Fibroblast of skin of right quadriceps (primary cell): Measurements from ENCODE around the gene PRR20G.
A peak's percentile ranks its signal among the peaks of the same experiment; 100 is the strongest.
"Not testable (repeated sequence)": the region's sequence is repeated elsewhere in the genome, so short reads cannot be mapped to it uniquely, and the experiment has no call there.

Source experiments
- DNase-seq: peaks from one replicate; pipeline ENCODE4 v3.0.0-alpha.2; 2013

Gene PRR20G

DNA sequence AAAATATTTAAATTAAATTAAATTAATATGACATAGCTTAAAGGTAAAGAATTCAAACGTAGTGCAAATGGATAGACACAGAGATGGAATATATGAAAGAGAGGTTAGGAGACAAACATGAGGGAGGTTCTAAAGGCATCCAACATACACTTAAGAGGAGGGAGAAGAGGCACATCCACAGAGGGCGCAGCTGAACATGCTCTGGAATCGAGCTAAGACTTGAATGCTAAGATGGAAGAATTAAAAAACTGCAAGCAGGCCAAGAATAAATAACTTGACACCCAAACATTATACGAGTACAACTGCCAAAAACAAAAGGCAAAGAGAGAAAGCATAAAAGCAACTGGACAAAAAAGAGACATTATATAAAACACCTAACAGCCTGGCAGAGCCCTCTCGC, 9.1 kb upstream of the PRR20G start:
- DNase-seq = no peak

DNA sequence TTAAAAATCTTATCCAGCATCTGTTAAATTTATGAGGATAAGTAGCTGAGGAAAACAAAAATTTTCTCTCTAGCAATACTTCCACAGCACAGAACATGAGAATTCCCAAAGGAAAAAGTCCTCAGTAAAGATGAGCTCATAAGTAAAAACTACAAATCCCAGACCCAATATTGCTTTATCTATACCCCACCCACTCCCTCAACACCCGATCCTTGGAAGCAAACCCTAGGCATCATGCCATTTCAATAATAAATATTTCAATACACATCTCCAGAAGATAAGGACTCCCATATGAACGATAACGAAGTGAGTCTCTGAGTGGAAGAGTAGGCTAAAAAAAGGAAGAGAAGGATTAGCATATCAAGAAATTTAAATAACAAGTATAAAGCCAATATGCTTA, 8.3 kb upstream of the PRR20G start:
- no peak for DNase-seq

GRCh38 chr3:127293650-127294049, 5.8 kb upstream of the PRR20G start:
- not testable (repeated sequence) for DNase-seq

DNA sequence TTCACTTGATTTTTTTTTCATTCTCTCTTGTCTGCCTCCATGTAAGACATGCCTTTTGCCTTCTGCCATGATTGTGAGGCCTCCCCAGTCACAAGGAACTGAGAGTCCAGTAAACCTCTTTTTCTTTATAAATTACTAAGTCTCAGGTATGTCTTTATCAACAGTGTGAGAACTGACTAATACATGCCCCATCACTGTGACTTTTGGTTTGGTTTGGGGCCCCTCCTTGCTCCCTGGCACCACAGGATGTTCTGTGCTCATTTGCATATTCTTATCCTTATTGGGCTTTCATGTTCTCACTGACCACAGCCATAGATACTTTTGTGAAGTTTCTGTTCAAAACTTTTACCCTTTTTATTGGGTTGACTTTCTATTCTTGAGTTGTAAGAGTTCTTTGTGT, 3.8 kb upstream of the PRR20G start:
- no peak for DNase-seq

GRCh38 chr3:127291114-127291513, 3.3 kb upstream of the PRR20G start:
- no peak for DNase-seq

- DNase-seq = no peak
Measured at GRCh38 chr3:127289706-127290575, 2.1 kb upstream of the PRR20G start.

GRCh38 chr3:127288921-127289705, 1.3 kb upstream of the PRR20G start:
- no peak for DNase-seq

GRCh38 chr3:127288343-127288742, 497 bp upstream of the PRR20G start:
- DNase-seq = no peak

DNA sequence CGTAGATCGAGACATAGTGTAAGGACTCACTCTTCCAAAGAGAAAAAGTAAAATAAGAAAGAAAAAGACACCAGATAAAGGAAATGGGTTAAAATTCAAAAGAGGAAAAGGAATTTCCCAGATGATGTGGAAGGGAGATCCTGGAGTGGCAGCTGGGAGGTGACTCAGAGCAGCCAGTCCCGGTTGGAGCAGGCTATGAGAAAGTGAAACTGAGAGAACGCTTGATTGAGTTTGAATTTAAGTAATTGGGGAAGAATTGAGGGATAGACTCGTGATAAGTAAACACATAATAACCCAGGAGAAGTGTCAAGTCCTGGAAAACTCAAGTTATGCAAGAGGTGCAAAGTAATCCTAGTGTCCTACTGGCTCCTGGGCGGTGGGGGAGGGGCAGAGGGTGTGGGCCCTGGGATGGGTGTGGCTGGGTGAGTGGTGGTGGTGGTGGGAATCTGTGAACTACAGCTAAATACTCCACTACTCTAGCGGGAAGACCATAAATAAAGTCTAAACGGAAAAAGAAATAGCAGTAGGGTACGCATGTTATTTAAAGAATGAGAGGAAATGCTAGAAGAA, 1.2 kb downstream of the PRR20G start:
- no peak for DNase-seq

DNA sequence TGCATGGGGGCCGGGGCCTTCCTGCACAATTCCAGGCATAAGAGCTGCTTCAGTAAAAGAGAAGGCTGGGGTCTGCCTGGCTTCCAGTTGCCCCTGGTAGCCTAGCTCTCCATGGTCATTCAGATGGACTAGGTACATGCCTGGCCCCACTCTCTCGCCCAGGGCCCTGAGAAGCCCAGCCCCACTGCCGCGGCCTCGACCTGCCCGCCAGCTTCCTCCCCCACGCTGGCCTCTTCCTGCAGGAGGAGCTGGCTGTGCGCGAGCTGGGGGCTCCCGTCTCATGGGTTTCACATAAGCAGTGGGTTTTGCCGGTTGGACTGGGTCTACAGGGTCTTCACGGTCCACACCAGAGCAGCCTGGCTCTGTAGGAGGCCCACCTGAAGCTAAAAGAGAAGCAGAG, 3.6 kb downstream of the PRR20G start:
- DNase-seq = no peak

DNA sequence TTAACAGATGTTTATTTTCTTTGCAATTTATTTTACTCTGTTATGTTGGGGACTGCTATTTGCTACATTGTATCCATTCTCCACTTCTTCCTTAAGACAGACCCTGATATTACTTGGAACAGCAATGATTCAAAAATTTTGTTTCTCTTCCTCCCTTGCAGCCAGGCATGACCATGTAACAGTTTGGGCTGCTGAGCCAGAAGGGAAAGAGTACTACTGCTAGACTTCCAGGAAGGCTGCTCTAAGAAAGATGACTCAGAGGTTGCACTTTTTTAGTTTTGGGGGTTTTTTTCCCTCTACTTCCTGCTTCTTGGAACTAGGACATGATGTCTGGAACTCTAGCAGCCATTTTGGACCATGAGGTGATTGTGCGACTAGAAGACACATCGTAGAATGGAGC, 10.3 kb downstream of the PRR20G start:
- DNase-seq = no peak

- no peak for DNase-seq
Measured at GRCh38 chr3:127276995-127277394, 10.9 kb downstream of the PRR20G start.

- no peak for DNase-seq
Measured at GRCh38 chr3:127276396-127276795, 11.4 kb downstream of the PRR20G start.

- peak; percentile 3 for DNase-seq
Measured at GRCh38 chr3:127275287-127275781, 12.5 kb downstream of the PRR20G start.

DNA sequence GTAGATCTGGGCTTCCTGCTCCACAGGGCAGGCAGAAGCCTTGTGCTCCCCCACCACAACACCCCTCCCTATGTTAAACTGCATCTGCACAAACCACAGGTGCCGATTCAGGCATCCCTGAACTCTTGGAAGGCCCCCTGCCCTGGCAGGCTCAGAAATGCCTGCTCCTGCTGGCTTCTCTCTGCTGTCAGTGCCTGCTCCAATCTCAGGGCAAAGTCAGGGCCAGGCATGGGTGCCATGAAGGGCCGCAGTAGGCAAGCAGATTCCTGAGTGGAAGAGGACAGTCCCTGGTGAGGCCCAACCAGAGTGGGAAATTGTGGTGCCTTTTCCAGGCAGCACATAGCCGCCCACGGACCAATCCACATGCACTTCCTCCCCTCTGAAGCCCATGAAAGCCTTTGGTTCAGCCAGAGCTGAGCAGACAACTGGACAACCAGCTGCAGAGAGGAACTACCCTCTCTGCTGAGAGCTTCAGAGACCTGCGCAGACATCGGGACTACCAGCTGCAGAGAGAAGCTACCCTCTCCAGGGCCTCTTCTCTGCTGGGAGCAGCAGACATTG, 13.6 kb downstream of the PRR20G start:
- no peak for DNase-seq

GRCh38 chr3:127273206-127273605, 14.6 kb downstream of the PRR20G start:
- no peak for DNase-seq

DNA sequence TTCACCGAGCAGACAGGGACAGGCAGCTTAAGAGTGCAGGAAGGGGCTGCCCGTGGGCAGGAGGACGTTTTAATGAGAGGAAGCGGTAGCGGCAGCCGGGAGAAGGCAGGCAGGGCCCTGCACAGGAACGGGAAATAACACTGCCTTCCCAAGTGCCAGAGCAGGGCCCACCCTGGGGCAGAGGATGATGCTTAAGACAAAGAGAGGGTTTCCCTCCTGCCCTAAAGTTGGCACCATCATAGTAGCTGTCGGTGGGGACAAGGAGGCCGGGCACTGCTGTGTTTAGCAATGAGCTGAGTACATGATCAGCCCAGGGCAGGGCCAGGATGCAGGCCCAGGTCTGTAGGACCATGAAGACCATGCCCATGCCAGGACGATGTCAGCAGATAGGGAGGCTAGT, 21.7 kb downstream of the PRR20G start:
- no peak for DNase-seq

DNA sequence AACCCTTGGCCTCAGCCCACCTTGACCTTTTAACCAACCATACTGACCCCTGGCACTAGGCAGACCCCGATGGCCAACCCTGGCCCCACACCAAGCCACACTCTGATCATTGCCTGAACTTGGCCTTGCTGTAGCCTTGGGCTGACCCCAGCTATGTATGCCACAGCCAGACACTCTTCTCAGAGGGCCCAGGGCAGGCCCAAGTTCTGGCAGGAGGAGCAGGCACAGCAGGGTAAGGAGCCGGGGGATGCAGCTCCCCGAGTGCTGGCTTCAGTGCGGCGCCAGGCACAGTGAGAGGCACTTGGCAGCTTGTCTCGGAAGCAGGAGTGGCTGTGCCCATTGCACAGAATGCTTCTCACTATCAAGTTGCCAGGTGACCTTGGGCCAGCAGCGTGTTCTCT, 22.3 kb downstream of the PRR20G start:
- no peak for DNase-seq

- no peak for DNase-seq
Measured at GRCh38 chr3:127264794-127265514, 22.9 kb downstream of the PRR20G start.

- peak; percentile 4 for DNase-seq
Measured at GRCh38 chr3:127264292-127264691, 23.6 kb downstream of the PRR20G start.

DNA sequence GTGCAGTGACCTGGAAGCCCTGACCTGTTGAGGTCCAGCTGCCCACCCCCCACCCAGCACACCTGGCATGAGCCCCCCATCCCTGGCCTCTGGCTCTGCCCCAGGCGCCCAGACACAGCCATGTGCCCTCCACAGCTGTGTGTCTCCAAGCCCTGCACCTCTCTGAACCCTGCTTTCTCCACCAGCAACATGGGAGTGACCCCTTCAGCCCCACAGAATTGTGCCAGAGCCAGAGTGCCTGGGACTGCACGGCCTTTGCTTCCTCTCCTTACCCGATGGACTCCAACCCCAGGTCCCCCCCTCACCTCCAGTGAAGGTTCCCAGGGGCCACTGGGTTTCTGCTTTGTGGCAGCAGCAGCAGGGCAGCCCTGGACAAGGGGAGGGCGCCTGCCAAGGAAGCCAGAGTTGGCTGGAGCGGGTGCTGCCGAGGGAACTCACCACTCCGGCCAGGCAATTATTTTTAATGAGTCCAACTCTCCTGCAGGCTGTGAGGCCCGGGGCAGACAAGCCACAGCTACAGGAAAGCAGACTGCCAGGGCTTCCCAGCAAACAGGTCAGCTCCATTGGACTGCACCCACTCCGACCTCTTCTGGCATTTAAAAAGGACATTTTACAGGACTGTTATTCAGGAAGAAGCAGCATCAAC, 24.1 kb downstream of the PRR20G start:
- DNase-seq = no peak

- no peak for DNase-seq
Measured at GRCh38 chr3:127263037-127263436, 24.8 kb downstream of the PRR20G start.
